ENCODE measurements around the gene FBXO24. TPM values are rescaled to one million over a fixed set of nuclear protein-coding genes. Genes with fewer than 3 reads are reported as not detected.

The FBXO24 gene
- total RNA-seq, 1 experiment from 2014 or later = 0.75 TPM

DNA sequence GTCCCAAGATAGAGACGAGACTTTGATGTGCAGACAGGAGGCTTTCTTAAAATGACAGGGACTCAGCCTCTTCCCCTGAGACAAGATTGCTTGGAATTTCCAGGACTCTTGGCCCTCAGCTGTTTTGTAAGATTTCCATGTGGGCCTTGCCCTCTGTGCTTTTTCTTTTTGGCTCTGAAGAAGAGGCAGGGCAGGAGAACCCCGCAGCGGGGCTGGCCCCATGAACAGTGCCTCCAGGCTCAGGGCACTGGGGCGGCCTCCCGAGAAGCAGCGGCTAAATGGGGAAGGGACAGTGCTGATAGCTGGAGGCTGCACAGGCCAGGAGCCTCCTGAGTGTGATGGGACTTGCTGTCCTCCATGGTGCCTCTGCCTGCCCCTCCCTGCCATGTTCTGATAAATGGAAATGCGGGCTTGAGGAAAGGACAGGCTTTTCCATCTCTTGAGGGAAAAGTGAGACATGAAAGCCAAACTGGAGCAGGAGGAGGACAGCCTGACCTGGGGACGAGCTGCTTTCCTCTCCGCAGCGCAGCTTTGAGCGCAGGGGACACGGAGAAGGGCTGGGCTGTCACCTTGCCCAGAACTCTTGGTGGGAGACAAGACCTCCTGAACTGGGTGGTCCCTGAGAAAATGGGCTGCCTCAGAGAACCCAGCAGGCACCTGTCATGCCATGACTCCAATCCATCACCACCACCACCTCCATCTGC, 24.5 kb upstream of the FBXO24 start:
- ChIA-PET POLR2A (ENCODE audit: low non-redundant PET) (no interaction called here), CTCF (interaction anchor here (0.6 kb wide), 1 partner anchor 86 kb away, joined by 5 read pairs; no protein-coding TSS in a partner anchor)
- BruUV-seq (replicated peaks) = no TSS peak
- no peak for TF ChIP-seq EZH2 (IDR thresholded peaks at IDR 0.05; ENCODE audit: borderline replicate concordance, low read depth, low read length, poor library complexity, severe bottlenecking)
- TF ChIP-seq, protein P1, sequence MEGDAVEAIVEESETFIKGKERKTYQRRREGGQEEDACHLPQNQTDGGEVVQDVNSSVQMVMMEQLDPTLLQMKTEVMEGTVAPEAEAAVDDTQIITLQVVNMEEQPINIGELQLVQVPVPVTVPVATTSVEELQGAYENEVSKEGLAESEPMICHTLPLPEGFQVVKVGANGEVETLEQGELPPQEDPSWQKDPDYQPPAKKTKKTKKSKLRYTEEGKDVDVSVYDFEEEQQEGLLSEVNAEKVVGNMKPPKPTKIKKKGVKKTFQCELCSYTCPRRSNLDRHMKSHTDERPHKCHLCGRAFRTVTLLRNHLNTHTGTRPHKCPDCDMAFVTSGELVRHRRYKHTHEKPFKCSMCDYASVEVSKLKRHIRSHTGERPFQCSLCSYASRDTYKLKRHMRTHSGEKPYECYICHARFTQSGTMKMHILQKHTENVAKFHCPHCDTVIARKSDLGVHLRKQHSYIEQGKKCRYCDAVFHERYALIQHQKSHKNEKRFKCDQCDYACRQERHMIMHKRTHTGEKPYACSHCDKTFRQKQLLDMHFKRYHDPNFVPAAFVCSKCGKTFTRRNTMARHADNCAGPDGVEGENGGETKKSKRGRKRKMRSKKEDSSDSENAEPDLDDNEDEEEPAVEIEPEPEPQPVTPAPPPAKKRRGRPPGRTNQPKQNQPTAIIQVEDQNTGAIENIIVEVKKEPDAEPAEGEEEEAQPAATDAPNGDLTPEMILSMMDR (conservative IDR thresholded peaks at IDR 0.05; ENCODE audit: low read depth, low read length) = no peak
- Histone ChIP-seq H3K9me3 (ENCODE audit: low read depth, low read length, poor library complexity, severe bottlenecking) (no peaks in the 10 kb centered on the region), H3K4me3 (ENCODE audit: low read depth, low read length, poor library complexity, severe bottlenecking) (no peak overlapping the region), H3K36me3 (ENCODE audit: insufficient read depth, low read length, poor library complexity, severe bottlenecking) (no peaks in the 10 kb centered on the region), H3K27ac (ENCODE audit: low read depth, low read length, poor library complexity, severe bottlenecking) (no peak overlapping the region), H3K4me1 (ENCODE audit: insufficient read depth, low read length, poor library complexity, severe bottlenecking) (no peaks in the 10 kb centered on the region), H3K27me3 (replicated peaks; ENCODE audit: insufficient read depth, low read depth, low read length, poor library complexity) (no peaks in the 10 kb centered on the region)
- no peak for DNase-seq (ENCODE audit: low spot score)
- intact Hi-C loops (cut with micrococcal nuclease; ENCODE audit: unreplicated experiment) = loop anchor here (5.0 kb wide), 1 partner anchor 131 kb away; the partner anchor contains the start of gene GIGYF1

DNA sequence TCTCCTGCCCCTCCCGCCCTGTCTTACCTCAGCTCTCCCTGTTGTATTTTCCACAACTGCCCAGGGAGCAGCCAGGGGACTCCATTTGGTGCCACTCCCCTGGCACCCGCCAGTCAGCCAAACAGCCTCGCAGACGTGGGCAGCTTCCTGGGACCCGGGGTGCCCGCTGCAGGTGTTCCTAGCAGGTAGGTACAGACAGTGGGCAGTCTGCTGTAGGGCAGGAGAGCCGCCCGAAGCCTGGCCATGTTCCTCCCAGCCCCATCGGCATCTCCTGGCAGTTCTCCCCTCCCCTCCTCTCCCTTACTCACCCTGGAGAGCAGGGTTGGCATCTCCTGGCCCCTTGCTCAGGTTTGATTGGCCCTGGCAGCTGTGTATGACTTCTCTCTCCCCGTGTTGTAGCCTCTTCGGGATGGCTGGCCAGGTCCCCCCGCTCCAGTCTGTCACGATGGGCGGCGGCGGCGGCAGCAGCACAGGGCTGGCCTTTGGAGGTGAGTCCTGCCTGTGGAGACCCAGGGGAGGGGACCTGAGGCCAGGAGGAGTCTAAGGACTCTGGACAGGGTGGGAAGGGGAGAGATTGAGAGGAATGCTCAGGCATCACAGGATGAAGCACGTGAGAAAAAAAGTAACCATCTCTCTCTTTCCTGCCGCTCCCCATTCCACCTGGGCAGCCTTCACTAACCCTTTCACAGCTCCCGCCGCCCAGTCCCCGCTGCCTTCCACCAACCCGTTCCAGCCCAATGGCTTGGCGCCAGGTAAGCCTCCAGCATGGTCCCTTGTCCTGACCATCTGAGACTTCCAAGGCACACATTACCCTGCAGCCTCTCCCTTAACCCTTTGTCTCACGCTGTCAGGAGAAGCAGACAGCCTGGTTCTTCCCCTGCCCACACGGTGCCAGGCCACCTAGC, 23.7 kb upstream of the FBXO24 start:
- H3K9me3 ChIP-seq (ENCODE audit: low read depth, low read length, poor library complexity, severe bottlenecking) = no peaks in the 10 kb centered on the region
- ChIA-PET POLR2A (ENCODE audit: low non-redundant PET) (no interaction called here), CTCF (interaction anchor here (0.6 kb wide), 1 partner anchor 51 kb away, joined by 4 read pairs; no protein-coding TSS in a partner anchor)
- no peak for DNase-seq (ENCODE audit: low spot score)
- intact Hi-C loops (cut with micrococcal nuclease; ENCODE audit: unreplicated experiment) = loop anchor here (5.0 kb wide), 1 partner anchor 130 kb away; the partner anchor contains the start of gene GIGYF1
- H3K27ac ChIP-seq (ENCODE audit: low read depth, low read length, poor library complexity, severe bottlenecking) = no peak overlapping the region
- no TSS peak for BruUV-seq (replicated peaks)
- TF ChIP-seq, protein P1 (conservative IDR thresholded peaks at IDR 0.05; ENCODE audit: low read depth, low read length) = no peak
- no peak for TF ChIP-seq EZH2 (IDR thresholded peaks at IDR 0.05; ENCODE audit: borderline replicate concordance, low read depth, low read length, poor library complexity, severe bottlenecking)
- no peaks in the 10 kb centered on the region for H3K36me3 ChIP-seq (ENCODE audit: insufficient read depth, low read length, poor library complexity, severe bottlenecking)
- H3K27me3 ChIP-seq (replicated peaks; ENCODE audit: insufficient read depth, low read depth, low read length, poor library complexity) = no peaks in the 10 kb centered on the region
- H3K4me1 ChIP-seq (ENCODE audit: insufficient read depth, low read length, poor library complexity, severe bottlenecking) = no peaks in the 10 kb centered on the region
- H3K4me3 ChIP-seq (ENCODE audit: low read depth, low read length, poor library complexity, severe bottlenecking) = no peak overlapping the region

DNA sequence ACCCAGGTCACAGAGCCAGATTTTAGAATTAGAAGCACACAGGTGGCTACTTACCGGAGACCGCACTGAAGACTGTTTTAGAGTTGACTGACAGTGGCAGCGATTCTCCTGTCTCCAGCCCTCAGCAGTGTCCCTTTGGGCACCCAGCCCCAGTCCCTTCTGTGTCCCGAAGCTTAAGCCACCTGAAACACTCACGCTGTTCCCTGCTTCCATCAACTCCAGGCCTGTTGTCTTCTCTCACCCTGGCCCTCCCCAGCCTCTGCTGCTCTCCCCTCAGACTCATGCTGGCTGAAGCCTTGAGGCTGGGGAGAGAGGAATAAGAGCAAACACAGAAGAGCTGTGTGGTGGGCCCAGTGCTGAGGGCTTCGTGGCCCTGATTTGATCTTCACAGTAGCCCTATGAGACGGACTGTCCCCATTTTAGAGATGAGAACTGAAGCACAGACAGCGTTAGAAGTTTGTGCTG, 23.0 kb upstream of the FBXO24 start:
- TF ChIP-seq EZH2 (IDR thresholded peaks at IDR 0.05; ENCODE audit: borderline replicate concordance, low read depth, low read length, poor library complexity, severe bottlenecking) = no peak
- TF ChIP-seq, protein P1 (conservative IDR thresholded peaks at IDR 0.05; ENCODE audit: low read depth, low read length) = no peak
- H3K9me3 ChIP-seq (ENCODE audit: low read depth, low read length, poor library complexity, severe bottlenecking) = no peaks in the 10 kb centered on the region
- ChIA-PET POLR2A (ENCODE audit: low non-redundant PET) (no interaction called here), CTCF (interaction anchor here (0.6 to 1.5 kb wide), 2 partner anchors 51 to 97 kb away, joined by 3 to 4 read pairs; no protein-coding TSS in a partner anchor)
- H3K4me1 ChIP-seq (ENCODE audit: insufficient read depth, low read length, poor library complexity, severe bottlenecking) = no peaks in the 10 kb centered on the region
- intact Hi-C loops (cut with micrococcal nuclease; ENCODE audit: unreplicated experiment) = loop anchor here (5.0 kb wide), 1 partner anchor 129 kb away; the partner anchor contains the start of gene GIGYF1
- H3K4me3 ChIP-seq (ENCODE audit: low read depth, low read length, poor library complexity, severe bottlenecking) = no peak overlapping the region
- no peaks in the 10 kb centered on the region for H3K36me3 ChIP-seq (ENCODE audit: insufficient read depth, low read length, poor library complexity, severe bottlenecking)
- no TSS peak for BruUV-seq (replicated peaks)
- H3K27me3 ChIP-seq (replicated peaks; ENCODE audit: insufficient read depth, low read depth, low read length, poor library complexity) = no peaks in the 10 kb centered on the region
- no peak for DNase-seq (ENCODE audit: low spot score)
- H3K27ac ChIP-seq (ENCODE audit: low read depth, low read length, poor library complexity, severe bottlenecking) = no peak overlapping the region
